RWPE1 (cell line): ENCODE results near the gene ADAMTS17.

Experiments used
- CTCF ChIA-PET: fragments of 350-600 bp; sonication (Branson Sonifier 250); formaldehyde crosslinking; extraction: SDS; loops from one replicate; lab custom pipeline; 2021; lab: Yijun Ruan, JAX
- POLR2A ChIA-PET: fragments of 400-600 bp; formaldehyde crosslinking; extraction: SDS; loops from one replicate; lab custom pipeline; 2020; ENCODE audit warnings: antibody characterized with exemption; ENCODE audit not compliant: low non-redundant PET; lab: Yijun Ruan, JAX
- DNase-seq: peaks from one replicate; pipeline ENCODE4 v3.0.0; 2012; ENCODE audit warnings: low spot score
- H3K27ac ChIP-seq: fragments of 450-650 bp; 2 replicates; pipeline ENCODE4 v1.5.1; 2017
- CTCF ChIP-seq: fragments of 450-650 bp; conservative IDR thresholded peaks from 2 replicates; pipeline ENCODE4 v1.5.1; 2017; ENCODE audit warnings: low read depth, mild to moderate bottlenecking

Gene ADAMTS17

GRCh38 chr15:99962006-99962561 is 379.7 kb downstream of the ADAMTS17 start:
- peak overlapping the region; percentile 78; the same call in 1 of the 2 replicates for H3K27ac ChIP-seq
- no peak for TF ChIP-seq CTCF
- DNase-seq, result no peak
- ChIA-PET CTCF (interaction anchor here (0.9 to 3.0 kb wide), 3 partner anchors 13 to 377 kb away, joined by 3 to 13 read pairs (median 6); no protein-coding TSS in a partner anchor), POLR2A (no interaction called here)

DNA sequence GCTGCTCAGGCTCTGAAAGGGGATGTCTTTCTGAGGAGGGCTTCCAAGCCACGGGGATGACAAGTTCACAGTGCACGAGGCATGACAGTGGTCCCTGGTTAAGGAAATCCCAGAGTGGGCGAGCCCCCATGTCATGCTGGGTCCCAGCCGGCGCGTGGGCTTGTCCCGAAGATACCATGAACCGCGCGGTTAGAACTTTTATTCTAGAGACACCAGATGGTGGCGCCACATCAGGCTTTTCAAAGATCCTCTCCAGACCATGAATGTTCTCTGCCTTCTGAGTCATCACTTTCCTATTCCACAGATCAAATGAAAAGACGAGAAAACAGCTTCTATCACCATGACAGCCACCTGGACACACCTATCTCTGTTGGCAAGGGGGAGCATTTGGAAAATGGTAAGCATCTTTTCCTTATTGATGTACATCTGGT is 380.7 kb downstream of the ADAMTS17 start:
- H3K27ac ChIP-seq, result no peak overlapping the region
- DNase-seq, result no peak
- POLR2A ChIA-PET, result no interaction called here
- CTCF ChIA-PET, result interaction anchor here (0.6 to 3.0 kb wide), 5 partner anchors 32 to 733 kb away, joined by 5 to 13 read pairs (median 6); no protein-coding TSS in a partner anchor
- no peak; the same call in 1 of the 2 replicates for TF ChIP-seq CTCF

GRCh38 chr15:99959326-99959725 is 382.4 kb downstream of the ADAMTS17 start:
- H3K27ac ChIP-seq, result no peak overlapping the region
- CTCF ChIA-PET, result no interaction called here
- POLR2A ChIA-PET, result no interaction called here
- TF ChIP-seq CTCF, result no peak
- DNase-seq, result no peak

- TF ChIP-seq CTCF, result no peak
- DNase-seq, result no peak
- H3K27ac ChIP-seq, result no peak overlapping the region
- ChIA-PET POLR2A (no interaction called here), CTCF (interaction anchor here (0.7 kb wide), 1 partner anchor 20 kb away, joined by 5 read pairs; no protein-coding TSS in a partner anchor)
Measured at GRCh38 chr15:99958426-99959097, 383.2 kb downstream of the ADAMTS17 start.

GRCh38 chr15:99957642-99958013 is 384.1 kb downstream of the ADAMTS17 start:
- CTCF ChIA-PET, result no interaction called here
- no peak for TF ChIP-seq CTCF
- H3K27ac ChIP-seq, result no peak overlapping the region
- POLR2A ChIA-PET, result no interaction called here
- DNase-seq, result no peak

GRCh38 chr15:99956820-99957641 is 384.7 kb downstream of the ADAMTS17 start:
- no peak for TF ChIP-seq CTCF
- ChIA-PET POLR2A (no interaction called here), CTCF (interaction anchor here (0.5 kb wide), 1 partner anchor 567 kb away, joined by 3 read pairs; no protein-coding TSS in a partner anchor)
- peak overlapping the region; percentile 67 for H3K27ac ChIP-seq
- DNase-seq, result no peak
